GM12878 (cell line): ENCODE results near the gene RASL10A. TPM values are rescaled to one million over a fixed set of nuclear protein-coding genes. Genes with fewer than 3 reads are reported as not detected.
A peak's percentile ranks its signal among the peaks of the same experiment; 100 is the strongest.

Experiments used
- ATAC-seq: fragments of 200-7000 bp; cut with Tn5 transposase; 3 replicates; pipeline ENCODE4 v1.9.1; 2020; ENCODE audit warnings: mild to moderate bottlenecking, moderate library complexity
- BruUV-seq: library from RNA; stranded (reverse); fragments of 400-500 nt; replicated peaks from 2 replicates; lab custom pipeline; 2021; lab: Mats Ljungman, UMichigan
- CTCF ChIA-PET: fragments of 300-600 bp; sonication (Branson Sonifier 250); formaldehyde crosslinking; extraction: SDS; loops from one replicate; lab custom pipeline; 2021; ENCODE audit warnings: inconsistent platforms; lab: Yijun Ruan, JAX
- POLR2A ChIA-PET: fragments of 350-600 bp; formaldehyde crosslinking; extraction: SDS; loops from one replicate; lab custom pipeline; 2021; ENCODE audit warnings: inconsistent platforms; lab: Charles Lee
- RAD21 ChIA-PET: fragments of 300-600 bp; sonication (Branson Sonifier 250); formaldehyde crosslinking; loops from one replicate; lab custom pipeline; 2023; ENCODE audit warnings: antibody characterized with exemption; ENCODE audit not compliant: unreplicated experiment; lab: Charles Lee
- SMC1A ChIA-PET: fragments of 300-600 bp; sonication (Branson Sonifier 250); formaldehyde crosslinking; loops from one replicate; lab custom pipeline; 2023; ENCODE audit not compliant: unreplicated experiment, uncharacterized antibody; lab: Charles Lee
- DNase-seq: peaks from one replicate; pipeline ENCODE4 v3.0.0-alpha.2; 2011; ENCODE audit warnings: low read depth, low spot score
- FAIRE-seq: peaks from 3 replicates; lab custom pipeline; 2011; peaks lifted over from hg19 to GRCh38; lab: Jason Lieb, UNC
- H2AFZ ChIP-seq: 2 replicates; pipeline ENCODE4 v1.6.0; 2011; ENCODE audit warnings: low read depth, low read length, control low read depth; ENCODE audit not compliant: control insufficient read depth
- H3K27ac ChIP-seq: 2 replicates; pipeline ENCODE4 v1.5.1; 2011; ENCODE audit warnings: control low read depth; ENCODE audit not compliant: control insufficient read depth, insufficient read depth
- H3K27me3 ChIP-seq, 2 experiments: replicated peaks in 1 of 2; 2 replicates each; pipeline versions ENCODE4 v1.6.0 to v1.6.1; 2011; ENCODE audit warnings: low read length in 1 of 2; ENCODE audit not compliant: control insufficient read depth in 2 of 2, insufficient read depth in 2 of 2
- H3K36me3 ChIP-seq, 2 experiments: 2 replicates each; pipeline ENCODE4 v1.5.1; 2011; ENCODE audit warnings: low read length in 1 of 2; ENCODE audit not compliant: control insufficient read depth in 2 of 2, insufficient read depth in 2 of 2
- H3K4me1 ChIP-seq: 2 replicates; pipeline ENCODE4 v1.6.1; 2011; ENCODE audit warnings: mild to moderate bottlenecking, low read length, moderate library complexity, mixed read lengths; ENCODE audit not compliant: control insufficient read depth, insufficient read depth
- H3K4me2 ChIP-seq: 2 replicates; pipeline ENCODE4 v1.6.0; 2011; ENCODE audit warnings: control low read depth; ENCODE audit not compliant: control insufficient read depth, insufficient read depth
- H3K4me3 ChIP-seq: fragments of 200-600 bp; sonication (generic); 2 replicates; pipeline ENCODE4 v1.5.1; 2016
- H3K79me2 ChIP-seq: 2 replicates; pipeline ENCODE4 v1.6.0; 2011; ENCODE audit warnings: low read length; ENCODE audit not compliant: control insufficient read depth, insufficient read depth
- H3K9ac ChIP-seq: 2 replicates; pipeline ENCODE4 v1.8.0; 2011; ENCODE audit warnings: low read length, control low read depth, mixed read lengths; ENCODE audit not compliant: control insufficient read depth, insufficient read depth
- H3K9me3 ChIP-seq: replicated peaks from 3 replicates; pipeline ENCODE4 v1.5.1; 2011; ENCODE audit warnings: mild to moderate bottlenecking, low read length; ENCODE audit not compliant: control insufficient read depth, insufficient read depth
- H4K20me1 ChIP-seq: 2 replicates; pipeline ENCODE4 v1.6.0; 2011; ENCODE audit not compliant: control insufficient read depth, insufficient read depth
- CREB1 ChIP-seq: IDR thresholded peaks from 2 replicates; pipeline ENCODE4 v1.6.1; 2012; ENCODE audit warnings: low read depth, mild to moderate bottlenecking, inconsistent platforms
- EZH2 ChIP-seq: IDR thresholded peaks from 2 replicates; pipeline ENCODE4 v1.6.1; 2012; ENCODE audit warnings: low read depth, mild to moderate bottlenecking, control low read depth, inconsistent platforms, low read length, borderline replicate concordance; ENCODE audit not compliant: control insufficient read depth
- IKZF1 ChIP-seq: fragments of 450-650 bp; conservative IDR thresholded peaks from 2 replicates; pipeline ENCODE4 v1.6.1; 2017; ENCODE audit warnings: antibody characterized with exemption, mild to moderate bottlenecking
- MYC ChIP-seq: IDR thresholded peaks from 2 replicates; pipeline ENCODE4 v1.6.1; 2011; ENCODE audit warnings: mild to moderate bottlenecking, low read length, moderate library complexity, inconsistent platforms; ENCODE audit not compliant: insufficient read depth, insufficient replicate concordance, insufficient read length, severe bottlenecking
- NFYB ChIP-seq: IDR thresholded peaks from 2 replicates; pipeline ENCODE4 v1.6.1; 2011; ENCODE audit warnings: low read depth, mild to moderate bottlenecking, low read length, improper control_type of control experiment, moderate library complexity; ENCODE audit not compliant: insufficient read depth
- PAX5 ChIP-seq: IDR thresholded peaks from 2 replicates; pipeline ENCODE4 v1.6.1; 2011; ENCODE audit warnings: low read depth, low read length, borderline replicate concordance
- POLR2A ChIP-seq: IDR thresholded peaks from 2 replicates; pipeline ENCODE4 v1.6.1; 2011; ENCODE audit warnings: low read depth, mild to moderate bottlenecking, low read length
- RUNX3 ChIP-seq: IDR thresholded peaks from 2 replicates; pipeline ENCODE4 v1.6.1; 2012; ENCODE audit warnings: low read length, inconsistent platforms
- SUZ12 ChIP-seq: fragments of 200-600 bp; sonication (generic); IDR thresholded peaks from one replicate; pipeline ENCODE4 v1.6.1; 2018; ENCODE audit warnings: antibody characterized with exemption, mild to moderate bottlenecking; ENCODE audit not compliant: unreplicated experiment
- TCF3 ChIP-seq: IDR thresholded peaks from 2 replicates; pipeline ENCODE4 v1.6.1; 2012; ENCODE audit warnings: low read depth, mild to moderate bottlenecking, low read length, borderline replicate concordance; ENCODE audit not compliant: insufficient read depth
- WRNIP1 ChIP-seq: IDR thresholded peaks from 2 replicates; pipeline ENCODE4 v1.6.1; 2011; ENCODE audit warnings: low read depth, low read length, improper control_type of control experiment, borderline replicate concordance
- ZNF24 ChIP-seq: fragments of 450-650 bp; IDR thresholded peaks from 2 replicates; pipeline ENCODE4 v1.6.1; 2017; ENCODE audit warnings: antibody characterized with exemption, mild to moderate bottlenecking
- WGBS: methylation state at CpG from one replicate; pipeline ENCODE4 v1.1.6; 2016; ENCODE audit warnings: low lambda C conversion rate; ENCODE audit not compliant: insufficient replicate concordance, insufficient coverage; ENCODE audit errors: missing lambda C conversion rate; 5-methylcytosine and 5-hydroxymethylcytosine counted together
- in situ Hi-C: fragments of 300-500 bp; cut with MboI; formaldehyde crosslinking; loops from 9 replicates; pipeline ENCODE4 v1.14.3; 2018; ENCODE audit warnings: mixed read lengths
- intact Hi-C: fragments of 100-400 bp; cut with micrococcal nuclease; formaldehyde crosslinking; loops from one replicate; pipeline ENCODE4 v1.14.2; 2022; ENCODE audit not compliant: unreplicated experiment
- polyA plus RNA-seq, 11 experiments: library from polyadenylated mRNA; depleted of rRNA in 4 of 11; unstranded in 6 of 11; stranded (reverse) in 5 of 11; fragments of >200 nt; fragmentation: Nextera tagmentation in 4 of 11; fragmentation: Illumina TruSeq in 1 of 11; extraction: Ambion mirVana in 4 of 11; extraction: Trizol in 1 of 11; gene quantifications; 1 replicate in 1 of 11; 2 replicates in 10 of 11; pipeline versions ENCODE4 v1.2.1 to v1.2.3, GENCODE V29; 2011 to 2016; ENCODE audit warnings: inconsistent platforms in 2 of 11, missing spikeins in 2 of 11, low read depth in 1 of 11
- total RNA-seq, 4 experiments: library from RNA; depleted of rRNA in 3 of 4; stranded (reverse); fragments of >200 nt in 3 of 4; fragmentation: Illumina TruSeq in 1 of 4; extraction: Trizol in 1 of 4; gene quantifications; 2 replicates each; pipeline versions ENCODE4 v1.2.1 to v1.2.3, GENCODE V29; 2013 to 2021
- TF ChIP-seq, protein P1 (sequence below), 3 experiments: IDR thresholded peaks in 2 of 3; conservative IDR thresholded peaks in 1 of 3; 2 replicates each; pipeline ENCODE4 v1.5.1; 2011; ENCODE audit warnings: low read depth in 3 of 3, low read length in 3 of 3, mild to moderate bottlenecking in 3 of 3, control low read depth in 2 of 3, moderate library complexity in 2 of 3, inconsistent platforms in 1 of 3, mixed read lengths in 1 of 3; ENCODE audit not compliant: control insufficient read depth in 2 of 3, insufficient read depth in 1 of 3; ENCODE audit errors: extremely low read depth in 1 of 3
- TF ChIP-seq, protein P2 (sequence below): fragments of 450-650 bp; formaldehyde crosslinking; IDR thresholded peaks from 2 replicates; pipeline ENCODE4 v1.5.0; 2022; ENCODE audit warnings: mild to moderate bottlenecking, missing genetic modification characterization

Gene RASL10A
- total and polyA plus RNA-seq, 10 of the 15 experiments (the other 5 are each of a cell fraction or from before 2014, with no cell fraction given) = 0.12 to 0.46 (median 0.21) TPM; not detected in 6

DNA sequence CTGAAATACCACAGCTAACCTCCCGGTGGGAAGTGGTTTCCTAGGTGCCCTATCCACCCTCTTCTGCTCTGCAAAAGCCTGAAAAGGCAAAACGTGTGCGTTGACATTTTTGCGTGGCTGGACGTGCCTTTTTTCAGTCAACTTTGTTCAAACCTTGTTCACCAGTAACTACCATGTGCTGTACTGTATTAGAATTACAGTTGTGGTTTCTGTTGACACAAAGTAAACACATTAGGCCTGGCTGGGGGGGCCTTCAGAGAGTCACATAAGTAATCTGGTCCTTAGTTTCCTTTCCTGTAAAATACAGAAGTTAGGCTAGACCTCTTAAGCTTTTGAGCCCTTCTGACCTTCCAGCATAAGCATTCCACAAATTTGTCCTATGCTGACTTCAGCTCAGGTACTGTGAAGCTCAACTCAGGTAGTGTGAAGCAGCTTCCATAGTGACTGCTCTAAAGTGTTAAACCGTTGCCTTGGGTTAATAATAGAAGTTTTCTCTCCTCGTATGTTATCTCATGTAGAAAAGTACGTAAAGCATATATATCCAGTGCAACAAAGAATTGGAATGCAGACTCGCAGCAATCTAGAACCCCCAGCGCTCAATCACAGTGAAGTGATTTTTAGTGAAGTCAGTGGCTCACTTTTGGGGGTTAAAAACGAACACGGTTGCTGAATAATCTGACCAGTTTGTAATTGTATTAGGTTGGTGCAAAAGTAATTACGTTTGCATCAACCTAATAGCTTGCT, 45.6 kb downstream of the RASL10A start:
- no peak for TF ChIP-seq SUZ12
- no peak for TF ChIP-seq EZH2
- TF ChIP-seq, protein P1, sequence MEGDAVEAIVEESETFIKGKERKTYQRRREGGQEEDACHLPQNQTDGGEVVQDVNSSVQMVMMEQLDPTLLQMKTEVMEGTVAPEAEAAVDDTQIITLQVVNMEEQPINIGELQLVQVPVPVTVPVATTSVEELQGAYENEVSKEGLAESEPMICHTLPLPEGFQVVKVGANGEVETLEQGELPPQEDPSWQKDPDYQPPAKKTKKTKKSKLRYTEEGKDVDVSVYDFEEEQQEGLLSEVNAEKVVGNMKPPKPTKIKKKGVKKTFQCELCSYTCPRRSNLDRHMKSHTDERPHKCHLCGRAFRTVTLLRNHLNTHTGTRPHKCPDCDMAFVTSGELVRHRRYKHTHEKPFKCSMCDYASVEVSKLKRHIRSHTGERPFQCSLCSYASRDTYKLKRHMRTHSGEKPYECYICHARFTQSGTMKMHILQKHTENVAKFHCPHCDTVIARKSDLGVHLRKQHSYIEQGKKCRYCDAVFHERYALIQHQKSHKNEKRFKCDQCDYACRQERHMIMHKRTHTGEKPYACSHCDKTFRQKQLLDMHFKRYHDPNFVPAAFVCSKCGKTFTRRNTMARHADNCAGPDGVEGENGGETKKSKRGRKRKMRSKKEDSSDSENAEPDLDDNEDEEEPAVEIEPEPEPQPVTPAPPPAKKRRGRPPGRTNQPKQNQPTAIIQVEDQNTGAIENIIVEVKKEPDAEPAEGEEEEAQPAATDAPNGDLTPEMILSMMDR (IDR thresholded peaks at IDR 0.05 in 2 of 3, conservative IDR thresholded peaks at IDR 0.05 in 1 of 3; ENCODE audit: control insufficient read depth in 2 of 3, extremely low read depth in 1 of 3, insufficient read depth in 1 of 3, low read depth in 3 of 3, low read length in 3 of 3) = no peak
- no peak for TF ChIP-seq CREB1
- 0 out of 2 replicates have a peak, but pooled peaks have one; percentile 7 for TF ChIP-seq IKZF1
- TF ChIP-seq WRNIP1 = 0 out of 2 replicates have a peak, but pooled peaks have one; percentile 2
- TF ChIP-seq MYC = no peak
- TF ChIP-seq NFYB = no peak
- TF ChIP-seq ZNF24 = no peak
- TF ChIP-seq PAX5 = no peak
- no peak for TF ChIP-seq TCF3
- peak; percentile 43 for TF ChIP-seq RUNX3
- TF ChIP-seq, protein P2, sequence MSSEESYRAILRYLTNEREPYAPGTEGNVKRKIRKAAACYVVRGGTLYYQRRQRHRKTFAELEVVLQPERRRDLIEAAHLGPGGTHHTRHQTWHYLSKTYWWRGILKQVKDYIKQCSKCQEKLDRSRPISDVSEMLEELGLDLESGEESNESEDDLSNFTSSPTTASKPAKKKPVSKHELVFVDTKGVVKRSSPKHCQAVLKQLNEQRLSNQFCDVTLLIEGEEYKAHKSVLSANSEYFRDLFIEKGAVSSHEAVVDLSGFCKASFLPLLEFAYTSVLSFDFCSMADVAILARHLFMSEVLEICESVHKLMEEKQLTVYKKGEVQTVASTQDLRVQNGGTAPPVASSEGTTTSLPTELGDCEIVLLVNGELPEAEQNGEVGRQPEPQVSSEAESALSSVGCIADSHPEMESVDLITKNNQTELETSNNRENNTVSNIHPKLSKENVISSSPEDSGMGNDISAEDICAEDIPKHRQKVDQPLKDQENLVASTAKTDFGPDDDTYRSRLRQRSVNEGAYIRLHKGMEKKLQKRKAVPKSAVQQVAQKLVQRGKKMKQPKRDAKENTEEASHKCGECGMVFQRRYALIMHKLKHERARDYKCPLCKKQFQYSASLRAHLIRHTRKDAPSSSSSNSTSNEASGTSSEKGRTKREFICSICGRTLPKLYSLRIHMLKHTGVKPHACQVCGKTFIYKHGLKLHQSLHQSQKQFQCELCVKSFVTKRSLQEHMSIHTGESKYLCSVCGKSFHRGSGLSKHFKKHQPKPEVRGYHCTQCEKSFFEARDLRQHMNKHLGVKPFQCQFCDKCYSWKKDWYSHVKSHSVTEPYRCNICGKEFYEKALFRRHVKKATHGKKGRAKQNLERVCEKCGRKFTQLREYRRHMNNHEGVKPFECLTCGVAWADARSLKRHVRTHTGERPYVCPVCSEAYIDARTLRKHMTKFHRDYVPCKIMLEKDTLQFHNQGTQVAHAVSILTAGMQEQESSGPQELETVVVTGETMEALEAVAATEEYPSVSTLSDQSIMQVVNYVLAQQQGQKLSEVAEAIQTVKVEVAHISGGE (CRISPR knock-in tag) = no peak
- no peak for TF ChIP-seq POLR2A
- TF ChIP-seq, all 136 proteins: peak for 3
- FAIRE-seq (no peak), DNase-seq (no peak), ATAC-seq (no peak)
- CTCF ChIA-PET = interaction anchor here (0.6 to 2.5 kb wide), 2 partner anchors 10 to 1681 kb away, joined by 3 to 6 read pairs; no protein-coding TSS in a partner anchor
- RAD21 ChIA-PET = no interaction called here
- 7% methylated on average over 13 of the region's 13 CpGs for WGBS
- no TSS peak for BruUV-seq
- Histone ChIP-seq H3K36me3 (peaks cover 8 to 41% of the 10 kb centered on the region in 2 experiments), H2AFZ (no peak overlapping the region), H3K27ac (0 out of 2 replicates have a peak overlapping the region, but pooled peaks have one; percentile 15), H3K9me3 (no peaks in the 10 kb centered on the region), H4K20me1 (peaks cover 22% of the 10 kb centered on the region), H3K4me2 (peak overlapping the region; percentile 60), H3K4me3 (peak overlapping the region; percentile 96), H3K79me2 (peaks cover 93% of the 10 kb centered on the region), H3K27me3 (no peaks in the 10 kb centered on the region), H3K9ac (peak overlapping the region; percentile 99), H3K4me1 (peaks cover 3% of the 10 kb centered on the region; the same call in 1 of the 2 replicates)
- intact Hi-C loops = no loop called here
- POLR2A ChIA-PET = interaction anchor here (0.5 to 1.2 kb wide), 4 partner anchors 17 to 309 kb away, joined by 3 to 5 read pairs (median 3); no protein-coding TSS in a partner anchor
- SMC1A ChIA-PET = interaction anchor here (1.1 to 1.7 kb wide), 4 partner anchors 9 to 66 kb away, joined by 3 to 8 read pairs (median 4); no protein-coding TSS in a partner anchor
- in situ Hi-C loops = no loop called here
